ENCODE data around the gene TNP1.

Gene TNP1

GRCh38 chr2:216872624-216873023 lies 12.8 kb upstream of the TNP1 start:
- Histone ChIP-seq H3K4me3 (ENCODE audit: low read depth in 1 of 2, low read length in 2 of 2) (no peak overlapping the region), H3K27ac (ENCODE audit: low read length) (no peak overlapping the region), H3K9me3 (ENCODE audit: control insufficient read depth in 1 of 2, low read length in 2 of 2) (no peaks in the 10 kb centered on the region), H3K27me3 (ENCODE audit: low read depth, low read length) (no peaks in the 10 kb centered on the region), H3K4me1 (ENCODE audit: control insufficient read depth in 1 of 2, insufficient read depth in 2 of 2, low read length in 2 of 2) (no peaks in the 10 kb centered on the region), H3K36me3 (ENCODE audit: control insufficient read depth in 1 of 2, insufficient read depth in 2 of 2, low read length in 2 of 2) (no peaks in the 10 kb centered on the region)

GRCh38 chr2:216872040-216872439 lies 12.2 kb upstream of the TNP1 start:
- H3K4me3 ChIP-seq (ENCODE audit: low read depth in 1 of 2, low read length in 2 of 2): no peak overlapping the region
- no peaks in the 10 kb centered on the region for H3K27me3 ChIP-seq (ENCODE audit: low read depth, low read length)
- no peaks in the 10 kb centered on the region for H3K4me1 ChIP-seq (ENCODE audit: control insufficient read depth in 1 of 2, insufficient read depth in 2 of 2, low read length in 2 of 2)
- H3K9me3 ChIP-seq (ENCODE audit: control insufficient read depth in 1 of 2, low read length in 2 of 2): no peaks in the 10 kb centered on the region
- H3K36me3 ChIP-seq (ENCODE audit: control insufficient read depth in 1 of 2, insufficient read depth in 2 of 2, low read length in 2 of 2): no peaks in the 10 kb centered on the region
- no peak overlapping the region for H3K27ac ChIP-seq (ENCODE audit: low read length)

- Histone ChIP-seq H3K9me3 (ENCODE audit: control insufficient read depth in 1 of 2, low read length in 2 of 2) (no peaks in the 10 kb centered on the region), H3K27ac (ENCODE audit: low read length) (no peak overlapping the region), H3K27me3 (ENCODE audit: low read depth, low read length) (no peaks in the 10 kb centered on the region), H3K36me3 (ENCODE audit: control insufficient read depth in 1 of 2, insufficient read depth in 2 of 2, low read length in 2 of 2) (no peaks in the 10 kb centered on the region), H3K4me1 (ENCODE audit: control insufficient read depth in 1 of 2, insufficient read depth in 2 of 2, low read length in 2 of 2) (no peaks in the 10 kb centered on the region), H3K4me3 (ENCODE audit: low read depth in 1 of 2, low read length in 2 of 2) (no peak overlapping the region)
These were observed 11.6 kb upstream of the TNP1 start for GRCh38 chr2:216871333-216871934.

GRCh38 chr2:216870508-216871332 lies 10.9 kb upstream of the TNP1 start:
- Histone ChIP-seq H3K36me3 (ENCODE audit: control insufficient read depth in 1 of 2, insufficient read depth in 2 of 2, low read length in 2 of 2) (no peaks in the 10 kb centered on the region), H3K9me3 (ENCODE audit: control insufficient read depth in 1 of 2, low read length in 2 of 2) (no peaks in the 10 kb centered on the region), H3K27me3 (ENCODE audit: low read depth, low read length) (no peaks in the 10 kb centered on the region), H3K27ac (ENCODE audit: low read length) (no peak overlapping the region), H3K4me1 (ENCODE audit: control insufficient read depth in 1 of 2, insufficient read depth in 2 of 2, low read length in 2 of 2) (no peaks in the 10 kb centered on the region), H3K4me3 (ENCODE audit: low read depth in 1 of 2, low read length in 2 of 2) (no peak overlapping the region)

GRCh38 chr2:216866515-216867095 lies 6.7 kb upstream of the TNP1 start:
- no peaks in the 10 kb centered on the region for H3K36me3 ChIP-seq (ENCODE audit: control insufficient read depth in 1 of 2, insufficient read depth in 2 of 2, low read length in 2 of 2)
- H3K4me3 ChIP-seq (ENCODE audit: low read depth in 1 of 2, low read length in 2 of 2): no peak overlapping the region
- H3K4me1 ChIP-seq (ENCODE audit: control insufficient read depth in 1 of 2, insufficient read depth in 2 of 2, low read length in 2 of 2): no peaks in the 10 kb centered on the region
- H3K27me3 ChIP-seq (ENCODE audit: low read depth, low read length): no peaks in the 10 kb centered on the region
- no peaks in the 10 kb centered on the region for H3K9me3 ChIP-seq (ENCODE audit: control insufficient read depth in 1 of 2, low read length in 2 of 2)
- no peak overlapping the region for H3K27ac ChIP-seq (ENCODE audit: low read length)

- no peak overlapping the region for H3K27ac ChIP-seq (ENCODE audit: low read length)
- no peak overlapping the region for H3K4me3 ChIP-seq (ENCODE audit: low read depth in 1 of 2, low read length in 2 of 2)
- H3K4me1 ChIP-seq (ENCODE audit: control insufficient read depth in 1 of 2, insufficient read depth in 2 of 2, low read length in 2 of 2): no peaks in the 10 kb centered on the region
- H3K27me3 ChIP-seq (ENCODE audit: low read depth, low read length): no peaks in the 10 kb centered on the region
- H3K9me3 ChIP-seq (ENCODE audit: control insufficient read depth in 1 of 2, low read length in 2 of 2): no peaks in the 10 kb centered on the region
- H3K36me3 ChIP-seq (ENCODE audit: control insufficient read depth in 1 of 2, insufficient read depth in 2 of 2, low read length in 2 of 2): no peaks in the 10 kb centered on the region
These were observed 5.8 kb upstream of the TNP1 start for GRCh38 chr2:216865658-216866057.

- H3K9me3 ChIP-seq (ENCODE audit: control insufficient read depth in 1 of 2, low read length in 2 of 2): no peaks in the 10 kb centered on the region
- H3K27me3 ChIP-seq (ENCODE audit: low read depth, low read length): no peaks in the 10 kb centered on the region
- H3K4me3 ChIP-seq (ENCODE audit: low read depth in 1 of 2, low read length in 2 of 2): no peak overlapping the region
- H3K36me3 ChIP-seq (ENCODE audit: control insufficient read depth in 1 of 2, insufficient read depth in 2 of 2, low read length in 2 of 2): no peaks in the 10 kb centered on the region
- no peaks in the 10 kb centered on the region for H3K4me1 ChIP-seq (ENCODE audit: control insufficient read depth in 1 of 2, insufficient read depth in 2 of 2, low read length in 2 of 2)
- H3K27ac ChIP-seq (ENCODE audit: low read length): no peak overlapping the region
These were observed 4.1 kb upstream of the TNP1 start for GRCh38 chr2:216863946-216864345.

GRCh38 chr2:216862628-216863398 lies 2.9 kb upstream of the TNP1 start:
- H3K9me3 ChIP-seq (ENCODE audit: control insufficient read depth in 1 of 2, low read length in 2 of 2): no peaks in the 10 kb centered on the region
- no peaks in the 10 kb centered on the region for H3K27me3 ChIP-seq (ENCODE audit: low read depth, low read length)
- H3K27ac ChIP-seq (ENCODE audit: low read length): no peak overlapping the region
- H3K4me3 ChIP-seq (ENCODE audit: low read depth in 1 of 2, low read length in 2 of 2): no peak overlapping the region
- H3K36me3 ChIP-seq (ENCODE audit: control insufficient read depth in 1 of 2, insufficient read depth in 2 of 2, low read length in 2 of 2): no peaks in the 10 kb centered on the region
- no peaks in the 10 kb centered on the region for H3K4me1 ChIP-seq (ENCODE audit: control insufficient read depth in 1 of 2, insufficient read depth in 2 of 2, low read length in 2 of 2)

GRCh38 chr2:216860426-216861137 lies 718 bp upstream of the TNP1 start:
- no peaks in the 10 kb centered on the region for H3K9me3 ChIP-seq (ENCODE audit: control insufficient read depth in 1 of 2, low read length in 2 of 2)

GRCh38 chr2:216858312-216858711 lies 1.6 kb downstream of the TNP1 start:
- peaks cover 0 to 6% of the 10 kb centered on the region in 2 donors for H3K4me1 ChIP-seq (ENCODE audit: control insufficient read depth in 1 of 2, insufficient read depth in 2 of 2, low read length in 2 of 2)
- no peaks in the 10 kb centered on the region for H3K36me3 ChIP-seq (ENCODE audit: control insufficient read depth in 1 of 2, insufficient read depth in 2 of 2, low read length in 2 of 2)
- no peak overlapping the region for H3K4me3 ChIP-seq (ENCODE audit: low read depth in 1 of 2, low read length in 2 of 2)
- H3K9me3 ChIP-seq (ENCODE audit: control insufficient read depth in 1 of 2, low read length in 2 of 2): no peaks in the 10 kb centered on the region
- no peaks in the 10 kb centered on the region for H3K27me3 ChIP-seq (ENCODE audit: low read depth, low read length)
- no peak overlapping the region for H3K27ac ChIP-seq (ENCODE audit: low read length)

More at GRCh38 chr2:216860426-216861137, 718 bp upstream of the TNP1 start:
- H3K36me3 ChIP-seq (ENCODE audit: control insufficient read depth in 1 of 2, insufficient read depth in 2 of 2, low read length in 2 of 2): no peaks in the 10 kb centered on the region
- peaks cover 0 to 6% of the 10 kb centered on the region in 2 donors for H3K4me1 ChIP-seq (ENCODE audit: control insufficient read depth in 1 of 2, insufficient read depth in 2 of 2, low read length in 2 of 2)
- no peaks in the 10 kb centered on the region for H3K27me3 ChIP-seq (ENCODE audit: low read depth, low read length)
- no peak overlapping the region for H3K27ac ChIP-seq (ENCODE audit: low read length)
- no peak overlapping the region for H3K4me3 ChIP-seq (ENCODE audit: low read depth in 1 of 2, low read length in 2 of 2)
